ENCODE measurements around the gene BEAN1.

The BEAN1 gene

GRCh38 chr16:66521951-66522771, 95.1 kb downstream of the BEAN1 start:
- DNase-seq (peak; percentile 96), ATAC-seq (peak; percentile 95)

DNA sequence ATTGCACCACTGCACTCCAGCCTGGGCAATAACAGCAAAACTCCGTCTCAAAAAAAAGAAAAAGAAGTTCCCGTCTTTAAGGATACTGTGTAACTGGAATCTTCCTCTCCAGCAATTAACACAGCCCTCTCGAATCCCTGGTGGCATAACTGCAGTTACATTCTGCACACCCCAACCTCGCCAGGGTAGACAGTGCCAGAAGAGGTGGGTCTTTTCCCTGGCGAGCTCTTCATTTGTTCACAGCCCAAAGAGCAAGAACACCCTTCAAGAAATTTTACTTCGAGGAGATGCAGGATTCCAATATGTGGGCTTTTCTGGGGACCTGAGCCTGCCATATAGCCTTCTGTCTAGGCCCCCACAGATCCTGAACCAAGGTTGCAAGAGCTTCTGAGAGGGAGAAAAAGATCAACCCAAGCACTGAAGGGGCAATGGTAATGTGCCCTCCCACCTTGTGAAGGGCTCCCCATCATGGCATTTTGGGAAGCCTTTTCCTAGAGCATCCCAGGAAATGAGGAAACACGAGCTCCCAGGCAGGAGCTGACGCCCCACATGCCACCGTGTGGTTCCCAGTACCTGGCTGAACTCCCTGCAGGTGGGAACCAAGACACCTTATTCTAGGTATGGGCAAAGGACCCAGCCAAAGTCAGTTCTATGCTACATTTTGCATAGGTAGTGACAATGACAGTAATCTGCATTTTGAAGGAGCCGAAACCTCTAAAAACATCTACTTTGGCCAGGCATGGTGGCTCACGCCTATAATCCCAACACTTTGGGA, 95.9 kb downstream of the BEAN1 start:
- no peak for DNase-seq

GRCh38 chr16:66523861-66524354, 96.8 kb downstream of the BEAN1 start:
- no peak for ATAC-seq
- DNase-seq = no peak

More for the DNA sequence above, 95.9 kb downstream of the BEAN1 start:
- ATAC-seq = no peak

DNA sequence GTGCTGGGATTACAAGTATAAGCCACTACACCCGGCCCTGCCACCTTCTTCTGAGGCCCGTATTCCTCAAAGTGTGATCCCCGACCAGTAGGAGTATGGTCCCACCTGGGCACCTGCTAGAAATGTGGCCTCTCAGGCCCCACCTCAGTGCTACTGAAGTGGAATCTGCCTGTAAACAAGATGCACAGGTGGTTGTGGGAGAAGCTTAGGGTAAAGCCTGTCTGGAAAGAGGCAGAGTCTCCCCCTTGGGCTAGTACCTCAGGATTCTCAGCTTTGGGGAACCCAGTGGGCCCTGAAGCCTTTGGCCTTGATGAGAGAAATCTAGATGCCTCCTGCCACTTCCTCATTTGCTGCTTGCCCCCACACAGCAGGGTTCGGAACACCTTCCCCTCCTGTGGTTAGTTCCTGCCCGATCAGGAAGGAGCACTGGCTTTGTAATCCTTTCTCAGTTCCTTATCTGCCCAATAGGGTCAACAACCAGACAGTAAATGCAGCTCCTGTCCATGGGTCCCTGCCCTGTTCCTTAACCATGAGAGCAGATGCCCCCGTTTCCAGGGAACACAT, 97.6 kb downstream of the BEAN1 start:
- ATAC-seq (no peak), DNase-seq (no peak)

DNA sequence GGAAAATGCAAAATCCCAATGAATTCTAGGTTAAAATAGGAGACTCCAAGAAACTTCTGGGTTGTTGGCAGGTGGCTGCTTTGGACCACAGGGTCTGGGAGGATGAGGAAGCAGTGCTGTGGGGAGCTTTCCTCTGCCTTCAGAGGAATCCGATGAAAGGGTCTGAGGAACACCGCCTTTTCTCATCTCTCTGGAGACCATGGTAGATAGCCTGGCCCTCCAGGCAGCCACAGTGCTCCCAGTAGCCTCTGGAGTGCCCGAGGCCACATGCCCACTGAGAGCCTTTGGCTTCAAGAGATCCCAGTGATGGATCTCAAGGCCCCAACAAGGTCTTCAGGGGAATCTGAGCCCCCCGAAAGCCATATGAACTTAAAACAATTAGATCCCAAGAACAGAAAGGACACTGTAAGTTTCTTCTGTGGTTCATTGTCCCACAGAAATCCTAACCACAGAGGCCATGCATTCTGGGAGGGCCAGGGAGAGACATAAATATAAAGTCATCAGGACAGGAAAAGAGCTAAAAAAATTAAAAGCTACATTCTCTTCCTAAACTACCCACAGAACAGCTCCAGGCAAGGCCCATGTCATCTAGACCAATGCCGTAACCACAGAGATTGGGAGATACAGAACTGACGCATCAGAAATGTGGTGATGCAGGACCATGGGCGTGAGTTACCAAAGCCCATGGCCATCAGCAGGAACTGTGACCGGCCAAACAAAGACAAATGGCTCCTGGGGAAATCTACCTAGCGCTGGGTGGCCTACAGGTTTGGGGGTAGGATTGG, 98.5 kb downstream of the BEAN1 start:
- ATAC-seq (no peak), DNase-seq (no peak)

DNA sequence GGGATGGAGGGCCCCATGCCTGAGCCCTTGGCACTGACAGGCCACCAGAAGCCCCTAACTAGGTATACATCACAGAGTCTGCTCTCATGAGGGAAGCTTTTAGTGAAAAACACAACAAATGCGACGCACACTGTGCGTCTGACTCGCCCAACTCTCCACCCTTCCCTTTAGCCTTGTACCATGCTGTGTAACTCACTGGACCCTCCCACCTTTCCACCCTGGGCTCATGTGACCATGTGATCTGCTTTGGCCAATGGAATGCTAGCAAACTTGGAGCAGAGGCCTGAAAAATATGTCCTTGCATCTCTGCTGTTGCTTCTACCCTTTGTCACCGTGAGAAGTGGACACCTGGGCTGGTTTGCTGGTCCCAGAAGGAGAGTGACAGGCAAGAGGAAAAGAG, 101.2 kb downstream of the BEAN1 start:
- ATAC-seq (no peak), DNase-seq (no peak)

GRCh38 chr16:66529475-66529874, 102.4 kb downstream of the BEAN1 start:
- ATAC-seq (no peak), DNase-seq (no peak)

Measured in stimulated activated naive CD8-positive, alpha-beta T cell treated with anti-CD3 and anti-CD28 coated beads, Interleukin-15, Interleukin-2, amounts not matched to agents 100 U/mL and 50 U/mL, for 24 hours (primary cell).